ENCODE data around the gene CTNNA3.

CTNNA3 gene

DNA sequence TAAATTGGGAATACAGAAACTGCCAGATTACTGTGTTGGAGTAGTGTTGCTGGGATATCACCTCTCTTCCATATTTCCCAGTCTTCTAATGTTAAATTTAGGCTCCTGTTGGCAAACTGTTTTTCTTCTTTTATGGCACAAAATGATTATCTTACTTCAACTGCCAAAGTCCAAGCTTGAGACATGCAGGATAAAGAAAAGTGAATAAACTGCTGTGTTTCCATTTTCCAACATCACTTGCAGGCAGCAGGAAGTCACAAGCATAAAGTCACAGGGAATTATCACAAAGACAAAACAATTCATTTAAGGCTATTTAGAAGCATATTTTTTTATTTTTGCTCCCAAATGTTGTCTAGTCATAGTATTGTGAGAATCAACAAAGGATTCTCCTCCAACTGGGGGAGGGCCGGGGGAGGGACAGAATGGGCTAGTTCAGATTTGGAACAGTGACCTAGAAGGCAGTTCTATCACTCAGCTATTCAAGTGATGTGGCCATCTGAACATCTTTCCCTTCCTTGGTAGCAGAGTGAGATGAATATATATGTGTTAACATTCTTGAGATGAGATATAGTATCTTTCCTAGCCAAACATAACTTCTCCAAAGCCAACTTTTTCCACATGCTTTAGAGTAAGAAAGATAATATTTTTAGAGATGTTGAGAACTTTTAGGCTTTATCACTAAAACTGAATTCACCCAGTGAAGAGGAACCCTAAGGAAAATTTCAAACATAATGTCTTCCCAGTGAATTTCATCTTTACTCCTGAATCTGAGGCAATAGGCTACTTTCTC lies 364.7 kb downstream of the CTNNA3 start:
- DNase-seq (ENCODE audit: low read depth in 1 of 2, low spot score in 1 of 2): no peak

DNA sequence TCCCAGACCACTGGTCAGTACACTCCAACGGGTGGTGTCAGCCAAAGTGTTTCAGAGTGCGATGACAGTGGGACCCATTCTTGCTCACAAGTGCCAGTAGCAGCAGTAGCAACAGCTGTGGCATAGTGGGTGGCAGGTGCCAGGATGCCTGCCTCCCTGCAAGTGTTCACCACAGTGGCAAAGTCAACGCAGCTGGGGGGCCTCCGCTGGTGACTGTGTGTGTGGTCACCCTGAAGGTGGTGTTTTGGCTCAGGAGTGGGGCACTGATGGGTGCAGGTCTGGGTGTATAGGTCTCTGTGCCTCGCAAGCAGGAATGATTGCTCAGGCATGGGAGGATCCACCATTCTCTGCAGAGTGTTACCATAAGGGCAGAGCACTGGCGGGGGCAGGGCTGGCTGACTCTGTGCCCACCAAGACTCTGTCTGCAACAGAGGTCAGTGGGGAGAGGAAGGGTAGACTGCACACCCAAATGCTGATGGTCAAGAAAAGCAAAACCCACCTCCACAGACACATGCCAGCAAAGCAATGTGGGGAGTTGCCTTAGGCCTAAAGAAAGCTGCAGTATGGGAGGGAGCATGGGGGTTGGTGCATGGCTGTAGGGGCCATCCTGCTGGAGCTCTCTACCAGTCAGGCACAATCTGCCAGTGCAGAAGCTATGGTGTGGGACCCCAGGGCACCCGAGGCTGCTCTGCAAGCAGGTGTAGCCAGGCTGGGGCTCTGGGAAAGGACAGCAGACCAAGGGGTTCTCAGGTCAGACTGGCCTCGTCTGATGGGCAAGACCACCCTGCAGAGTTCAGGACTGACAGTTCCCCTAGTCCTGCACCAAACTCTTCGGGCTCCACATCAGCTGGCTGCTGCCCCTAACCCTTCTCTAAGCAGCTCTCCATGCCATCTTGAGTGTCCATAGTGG lies 368.1 kb downstream of the CTNNA3 start:
- no peak for DNase-seq (ENCODE audit: low read depth in 1 of 2, low spot score in 1 of 2)

DNA sequence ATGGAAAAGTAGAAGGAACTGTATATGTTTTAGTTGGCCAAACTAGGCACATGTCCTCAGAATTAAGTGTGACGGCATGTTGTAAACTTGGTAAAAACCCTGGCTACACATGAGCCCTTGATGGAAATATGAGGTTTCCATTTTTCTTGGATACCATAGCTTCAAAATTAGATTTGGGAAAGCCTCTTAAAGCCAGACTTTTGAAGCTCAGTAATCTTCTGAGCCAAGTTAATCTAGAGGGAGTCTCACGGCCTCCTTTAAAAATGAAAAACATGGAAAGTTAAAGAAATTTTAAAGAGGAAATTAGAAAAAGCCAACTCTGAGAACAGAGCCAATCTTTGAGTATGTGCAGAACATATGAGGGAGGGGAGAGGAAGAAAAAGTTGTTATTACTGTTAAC lies 376.0 kb downstream of the CTNNA3 start:
- DNase-seq (ENCODE audit: low read depth in 1 of 2, low spot score in 1 of 2): no peak

DNA sequence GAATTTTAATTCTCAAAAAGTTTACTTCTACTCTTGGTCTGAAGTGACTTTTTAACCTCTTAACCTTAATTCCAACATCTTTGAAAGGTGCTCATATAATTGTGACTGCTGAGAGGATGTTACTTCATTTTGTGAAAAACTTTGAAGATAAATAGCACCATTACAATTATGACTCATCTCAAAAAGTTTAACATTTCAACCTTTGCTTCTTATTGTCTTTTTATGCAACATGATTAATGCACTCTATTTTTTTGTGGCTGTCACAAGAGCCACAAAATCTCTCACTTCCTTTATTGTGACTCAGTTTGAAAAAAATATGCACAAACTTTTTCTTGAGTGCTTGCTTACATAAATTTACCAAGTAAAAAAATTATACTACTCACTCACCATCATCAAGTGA lies 387.1 kb downstream of the CTNNA3 start:
- no peak for DNase-seq (ENCODE audit: low read depth in 1 of 2, low spot score in 1 of 2)

DNA sequence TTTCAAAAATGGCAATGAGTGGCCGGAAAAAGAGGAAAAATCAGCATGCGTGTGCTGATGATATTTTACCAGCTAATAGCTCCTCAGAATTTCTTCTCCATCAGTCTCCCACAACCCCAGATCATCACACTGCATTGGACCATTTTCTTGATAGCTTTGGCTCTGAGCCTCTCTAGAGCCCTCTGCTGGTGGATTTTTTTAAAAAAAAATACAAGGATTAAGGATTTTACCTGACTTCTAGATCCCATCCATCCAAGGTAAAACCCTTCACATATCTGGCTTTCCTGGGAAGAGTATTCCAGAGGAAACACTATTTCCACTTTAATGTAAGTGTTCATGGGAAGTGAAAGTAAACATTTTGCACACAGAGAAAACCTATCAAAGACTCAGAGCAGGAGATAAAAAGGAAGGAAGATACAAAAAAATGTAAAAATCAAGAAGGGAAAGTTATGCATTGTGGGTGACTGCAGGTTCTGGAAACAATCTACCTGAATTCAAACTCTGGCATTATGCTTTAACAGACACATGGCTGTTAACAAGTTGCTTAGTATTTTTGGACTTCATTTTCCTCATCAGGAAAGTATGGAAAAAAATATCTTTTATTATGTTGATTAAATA lies 389.3 kb downstream of the CTNNA3 start:
- DNase-seq (ENCODE audit: low read depth in 1 of 2, low spot score in 1 of 2): no peak

DNA sequence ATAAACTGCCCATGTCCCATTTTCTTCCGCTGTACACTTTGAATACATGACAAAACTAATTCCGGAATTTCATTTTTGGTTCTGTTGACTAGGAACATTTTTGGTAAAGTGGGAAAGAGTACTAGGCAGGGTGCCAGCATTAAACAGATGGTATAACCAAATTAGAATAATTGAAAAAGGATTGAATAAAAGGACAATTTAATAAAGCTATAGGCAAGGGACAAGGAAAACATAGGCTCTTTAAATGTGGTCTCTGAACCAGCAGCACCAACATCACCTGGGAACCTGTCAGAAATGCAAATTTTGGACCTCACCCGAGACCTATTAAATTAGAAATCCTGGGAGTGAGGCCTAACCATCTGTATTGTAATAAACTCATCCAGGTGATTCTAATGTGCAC lies 393.3 kb downstream of the CTNNA3 start:
- DNase-seq (ENCODE audit: low read depth in 1 of 2, low spot score in 1 of 2): no peak

DNA sequence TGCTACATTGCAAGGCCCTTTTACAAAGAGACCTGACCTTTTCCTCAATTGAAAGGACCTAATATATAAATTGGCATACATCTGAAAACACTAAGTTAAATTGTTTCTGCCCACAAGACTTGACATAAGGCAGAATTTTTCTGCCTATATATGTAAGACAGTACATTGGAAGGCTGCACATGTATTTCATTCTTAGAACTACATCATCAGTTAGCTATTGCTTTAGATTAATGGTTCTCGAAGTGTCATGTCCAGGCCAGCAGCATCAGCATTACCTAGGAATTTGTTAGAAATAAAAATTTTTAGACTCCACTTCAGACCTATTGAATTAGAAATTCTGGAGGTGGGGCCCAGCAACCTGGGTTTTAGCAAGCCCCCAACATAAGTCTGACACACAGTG lies 396.2 kb downstream of the CTNNA3 start:
- DNase-seq (ENCODE audit: low read depth in 1 of 2, low spot score in 1 of 2): no peak

DNA sequence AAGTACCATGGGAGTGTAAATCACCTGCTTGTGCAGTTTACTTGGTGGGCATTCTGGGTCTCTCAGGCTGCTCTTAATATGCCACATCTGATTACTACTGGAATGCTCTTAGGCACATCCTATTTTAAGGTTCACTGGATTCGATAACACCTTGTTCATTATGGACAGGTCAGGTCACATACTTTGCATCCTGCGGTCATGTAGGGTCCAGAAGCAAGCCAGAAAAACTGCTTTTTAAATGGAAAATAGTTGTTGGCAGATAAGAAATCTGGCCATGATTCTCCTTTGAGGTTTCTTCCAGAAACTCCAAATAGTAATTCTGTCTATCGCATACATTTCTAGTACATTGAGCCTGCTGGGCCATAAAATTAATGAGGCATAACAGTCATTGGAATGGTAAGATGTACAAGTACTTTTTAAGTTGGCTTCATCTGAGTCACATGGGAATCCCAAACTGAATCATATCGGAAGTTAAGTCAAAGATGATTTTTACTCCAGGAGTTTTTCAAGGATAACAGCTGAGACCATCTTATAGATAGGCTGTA lies 398.3 kb downstream of the CTNNA3 start:
- DNase-seq (ENCODE audit: low read depth in 1 of 2, low spot score in 1 of 2): no peak

DNA sequence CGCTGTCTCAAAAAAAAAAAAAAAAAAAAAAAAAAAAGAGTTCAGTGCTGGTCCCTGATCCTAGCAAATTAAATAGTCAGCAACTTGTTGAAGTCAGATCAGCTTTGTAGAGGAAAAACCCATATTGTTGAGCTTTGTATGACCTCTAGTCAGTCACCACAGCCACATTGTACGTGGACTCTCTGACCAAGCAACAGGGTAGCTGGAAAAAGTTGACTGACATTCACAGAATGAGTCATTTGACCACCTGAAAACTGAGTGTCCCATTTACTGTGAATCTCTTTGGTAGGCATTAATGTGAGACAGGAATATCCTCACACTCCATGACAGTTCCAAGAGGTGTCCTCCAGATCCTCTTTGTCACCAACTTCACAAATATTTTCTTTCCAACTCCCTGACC lies 399.1 kb downstream of the CTNNA3 start:
- no peak for DNase-seq (ENCODE audit: low read depth in 1 of 2, low spot score in 1 of 2)

DNA sequence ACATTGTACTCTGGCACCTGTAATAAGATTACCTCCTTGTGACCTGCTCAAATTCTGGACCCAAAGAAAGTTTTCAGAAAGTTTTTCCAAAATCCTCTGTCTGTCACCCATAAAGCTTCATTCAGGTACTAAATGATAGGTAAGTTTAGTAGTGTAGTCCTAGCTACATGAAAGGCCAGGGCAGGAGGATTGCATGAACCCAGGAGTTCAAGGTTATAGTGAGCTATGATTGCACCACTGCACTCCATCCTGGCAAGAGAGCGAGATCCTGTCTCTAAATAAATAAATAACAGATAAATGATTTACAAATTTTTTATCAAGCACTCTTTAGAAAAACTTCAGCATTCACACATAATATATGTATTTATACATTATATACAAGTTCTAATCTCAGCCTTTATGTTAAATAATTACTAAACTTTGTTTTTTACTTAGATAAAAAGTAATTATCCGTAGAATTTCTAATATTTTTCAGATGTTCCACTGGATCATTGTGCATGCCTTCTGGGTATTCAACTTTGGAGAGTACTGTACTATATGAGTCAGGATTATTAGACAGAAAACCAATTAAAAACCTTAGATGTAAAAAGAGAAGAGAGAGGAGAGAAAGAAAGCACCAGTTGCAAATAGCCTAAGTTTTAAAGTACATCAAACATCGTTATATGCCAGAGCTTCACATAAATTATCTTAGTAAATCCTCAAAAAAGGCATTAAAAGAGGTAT lies 407.1 kb downstream of the CTNNA3 start:
- DNase-seq (ENCODE audit: low read depth in 1 of 2, low spot score in 1 of 2): no peak

DNA sequence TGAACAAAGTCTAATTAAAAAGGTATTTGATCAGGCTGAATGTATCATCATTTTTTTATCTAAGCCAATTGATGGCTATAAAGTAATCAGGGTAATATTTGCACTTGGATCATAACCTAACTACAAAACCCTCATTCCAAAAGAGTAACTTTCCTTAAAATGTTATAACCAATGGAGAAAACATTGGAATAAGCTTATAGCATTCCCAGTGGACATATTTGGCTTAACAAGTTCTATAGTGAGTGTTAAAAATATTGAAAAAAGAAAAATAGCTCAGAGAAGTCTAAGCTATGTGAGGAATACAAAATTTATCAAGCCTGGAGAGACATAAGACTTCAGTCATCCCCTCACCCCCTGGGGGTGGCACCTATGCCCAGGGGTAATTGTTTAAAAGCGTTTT lies 411.4 kb downstream of the CTNNA3 start:
- no peak for DNase-seq (ENCODE audit: low read depth in 1 of 2, low spot score in 1 of 2)

DNA sequence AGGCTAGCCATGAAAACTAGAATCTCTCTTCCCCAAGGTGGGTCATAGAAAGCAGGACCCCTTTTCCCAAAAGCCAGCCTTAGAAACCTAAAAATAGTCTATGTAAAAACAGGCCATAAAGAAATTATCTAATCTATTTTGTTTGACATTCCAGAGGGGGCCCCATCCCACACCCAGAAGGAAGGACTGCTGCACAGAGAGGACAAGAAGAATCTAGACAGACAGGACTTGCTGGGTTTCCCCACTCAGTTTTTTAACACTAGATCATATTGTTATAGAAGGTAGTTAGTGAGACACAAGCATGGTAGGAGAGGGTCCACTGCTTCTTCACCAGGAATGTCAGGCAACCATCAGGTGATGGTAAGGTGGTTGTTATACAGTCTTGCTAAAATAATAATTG lies 413.1 kb downstream of the CTNNA3 start:
- DNase-seq (ENCODE audit: low read depth in 1 of 2, low spot score in 1 of 2): no peak

DNA sequence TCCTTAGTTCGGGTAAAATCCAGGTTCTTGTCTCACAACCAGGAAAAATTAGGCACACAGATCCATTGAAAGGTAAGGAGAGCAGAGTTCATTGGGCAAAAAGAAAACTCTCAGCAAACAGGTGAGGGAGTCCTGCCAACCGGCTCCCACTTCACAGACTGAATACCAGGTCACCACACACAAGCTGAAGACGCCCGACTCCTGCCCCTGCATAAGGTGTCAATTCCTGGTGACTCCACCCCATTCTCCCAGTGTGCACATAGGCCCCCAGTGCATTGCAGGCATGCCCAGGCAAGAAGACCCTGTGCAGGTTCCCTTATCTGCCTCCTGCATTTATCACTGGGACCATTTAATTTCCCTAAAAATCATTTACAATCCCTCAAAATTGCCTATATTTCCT lies 415.6 kb downstream of the CTNNA3 start:
- DNase-seq (ENCODE audit: low read depth in 1 of 2, low spot score in 1 of 2): no peak

DNA sequence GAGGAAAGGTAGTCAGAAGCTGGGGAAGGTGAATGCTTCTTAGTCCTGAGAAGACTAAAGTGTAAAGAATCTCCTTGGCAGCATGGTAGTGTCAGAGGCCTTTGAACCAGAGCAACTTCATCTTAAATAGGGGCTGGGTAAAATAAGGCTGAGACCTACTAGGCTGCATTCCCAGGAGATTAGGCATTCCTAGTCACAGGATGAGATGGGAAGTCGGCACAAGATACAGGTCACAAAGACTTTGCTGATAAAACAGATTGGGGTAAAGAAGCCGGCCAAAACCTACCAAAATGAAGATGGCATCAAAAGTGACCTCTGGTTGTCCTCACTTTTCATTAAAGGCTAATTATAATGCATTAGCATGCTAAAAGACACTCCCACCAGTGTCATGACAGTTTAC lies 418.6 kb downstream of the CTNNA3 start:
- no peak for DNase-seq (ENCODE audit: low read depth in 1 of 2, low spot score in 1 of 2)

DNA sequence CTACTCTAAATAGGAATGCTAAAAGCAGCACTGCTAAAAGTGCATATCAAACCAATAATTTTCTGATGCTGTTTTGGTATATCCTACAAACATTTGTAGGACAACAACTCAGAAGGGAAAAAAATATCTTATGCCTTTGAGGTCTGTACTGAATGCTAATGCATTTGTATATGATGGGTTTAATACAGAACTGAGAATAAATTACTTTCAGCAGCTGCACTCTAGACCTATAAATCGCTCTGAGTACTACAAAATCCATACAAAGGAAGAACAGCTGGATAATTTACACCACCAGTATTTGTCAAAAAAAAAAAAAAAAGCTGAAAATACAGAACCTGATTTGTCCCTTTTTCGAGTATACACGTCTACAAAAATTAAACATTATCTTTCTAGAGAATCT lies 426.2 kb downstream of the CTNNA3 start:
- no peak for DNase-seq (ENCODE audit: low read depth in 1 of 2, low spot score in 1 of 2)

DNA sequence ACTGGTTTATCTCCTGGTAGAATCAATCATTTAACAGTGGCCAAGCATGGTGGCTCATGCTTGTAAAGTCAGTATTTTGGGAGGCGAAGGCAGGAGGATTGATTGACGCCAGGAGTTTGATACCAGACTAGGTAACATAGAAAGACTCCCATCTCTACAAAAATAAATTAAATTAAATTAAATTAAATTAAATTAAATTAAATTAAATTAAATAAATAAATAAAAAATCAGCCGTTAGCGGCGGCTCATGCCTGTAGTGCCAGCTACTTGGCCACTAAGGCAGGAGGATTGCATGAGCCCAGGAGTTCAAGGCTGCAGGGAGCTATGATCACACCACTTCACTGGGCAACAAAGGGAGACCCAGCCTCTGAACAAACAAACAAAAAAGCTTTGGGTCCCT lies 427.8 kb downstream of the CTNNA3 start:
- DNase-seq (ENCODE audit: low read depth in 1 of 2, low spot score in 1 of 2): no peak

DNA sequence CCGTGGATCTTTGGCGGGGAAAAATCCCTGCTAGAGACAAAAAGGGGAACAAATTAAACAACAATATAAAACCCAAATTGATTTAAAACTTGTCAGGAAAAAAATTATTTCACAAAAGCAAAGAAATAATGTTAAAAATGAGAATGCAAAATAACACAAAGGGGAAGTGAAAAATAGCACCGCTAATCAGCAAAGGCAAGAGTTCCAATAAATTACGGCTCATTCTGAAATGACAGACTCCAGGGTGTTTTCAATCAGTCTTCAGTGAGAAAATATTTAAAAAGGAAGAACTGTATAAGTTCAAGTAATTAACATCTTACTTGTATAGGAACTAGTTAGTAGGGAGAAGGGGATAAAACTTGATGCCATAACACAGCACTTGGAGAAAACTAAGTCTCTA lies 433.3 kb downstream of the CTNNA3 start:
- DNase-seq (ENCODE audit: low read depth in 1 of 2, low spot score in 1 of 2): no peak

DNA sequence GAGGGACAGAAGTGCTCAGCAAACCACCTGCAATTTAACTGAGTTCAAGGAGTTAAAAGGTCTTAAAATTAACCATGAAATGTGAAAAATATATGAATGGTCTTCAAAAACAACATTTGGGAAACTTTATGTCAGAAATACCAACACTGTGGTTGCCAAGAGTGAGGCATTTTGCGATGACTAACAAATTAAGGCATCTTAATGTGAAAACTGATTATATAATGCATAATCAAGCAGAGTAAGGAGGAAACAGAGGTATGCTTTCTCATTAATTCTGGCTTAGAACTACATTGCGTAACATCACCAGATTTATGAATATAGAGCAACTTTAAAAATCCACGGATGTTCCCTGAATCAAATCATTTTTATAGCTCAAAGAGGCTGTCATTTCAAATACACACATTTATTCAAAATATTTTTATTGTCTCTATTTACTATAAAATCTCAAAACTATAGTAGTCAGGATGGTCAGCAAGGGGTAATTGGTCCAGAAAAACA lies 434.6 kb downstream of the CTNNA3 start:
- DNase-seq (ENCODE audit: low read depth in 1 of 2, low spot score in 1 of 2): no peak

DNA sequence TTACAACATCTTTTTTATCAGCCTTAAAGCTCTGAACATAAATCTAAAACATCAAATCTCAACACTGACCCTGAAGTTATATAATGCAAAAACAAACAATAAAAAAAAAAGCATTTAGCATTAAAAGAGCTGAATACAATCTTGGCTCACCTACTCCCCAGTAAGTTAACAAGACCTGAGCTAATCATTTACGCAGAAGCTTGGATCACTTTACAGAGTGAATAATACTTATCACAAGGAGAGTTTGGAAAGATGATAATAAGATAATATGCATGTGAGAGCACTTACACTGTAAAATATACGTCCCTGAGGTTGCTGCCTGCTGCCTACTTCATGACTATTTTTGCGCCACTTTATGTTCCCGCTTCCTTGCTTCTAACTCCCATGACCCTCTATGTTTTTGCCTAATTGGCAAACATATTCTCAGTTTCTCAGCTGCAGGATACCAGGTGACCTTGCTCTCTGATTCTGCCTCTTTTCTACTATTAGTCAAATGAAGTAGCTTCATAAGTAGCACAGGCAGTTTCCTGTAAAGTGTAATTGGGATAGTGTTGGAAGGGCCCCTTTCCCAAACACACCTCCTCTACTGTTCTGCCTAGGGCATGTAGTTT lies 436.6 kb downstream of the CTNNA3 start:
- DNase-seq (ENCODE audit: low read depth in 1 of 2, low spot score in 1 of 2): no peak

DNA sequence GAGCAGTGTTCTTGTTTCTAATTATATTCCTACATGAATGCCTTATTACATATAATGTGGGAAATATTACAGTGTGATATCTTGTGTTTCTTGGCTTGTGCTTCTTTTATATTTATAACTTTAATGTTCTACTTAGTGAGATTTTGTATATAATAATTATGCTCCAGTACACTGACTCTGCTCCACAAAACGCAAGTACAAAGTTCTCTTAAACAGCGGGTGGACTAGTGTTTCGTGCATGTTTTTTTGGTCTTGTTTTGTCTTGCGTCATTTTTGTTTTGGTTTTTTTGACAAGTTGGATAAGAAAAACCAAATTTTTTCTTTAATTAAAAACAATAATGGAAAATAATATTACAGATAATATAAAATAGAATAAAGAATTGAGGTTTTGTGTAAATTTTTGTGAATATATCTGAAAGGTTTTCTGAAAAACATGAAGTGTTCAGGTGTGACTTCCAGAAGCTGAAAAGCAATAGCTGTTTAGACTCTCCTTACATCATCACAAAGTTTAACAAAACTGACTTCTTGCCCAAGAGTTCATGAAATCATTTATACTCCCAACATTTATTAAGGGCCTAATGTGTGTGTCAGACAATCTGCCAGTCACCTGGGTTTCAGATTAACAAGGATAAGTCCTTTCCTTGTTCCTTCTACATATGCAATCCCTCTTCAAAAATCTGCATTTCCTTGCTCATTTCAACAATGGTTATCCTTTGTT lies 438.4 kb downstream of the CTNNA3 start:
- DNase-seq (ENCODE audit: low read depth in 1 of 2, low spot score in 1 of 2): no peak
